HEK293T (cell line): ENCODE data around the gene ADAP1.

Experiments
- ARNT ChIP-seq: fragments of 450-650 bp; IDR thresholded peaks from 2 replicates; pipeline ENCODE4 v1.6.1; 2017; ENCODE audit warnings: mild to moderate bottlenecking
- FOXA1 ChIP-seq: fragments of 450-650 bp; IDR thresholded peaks from 2 replicates; pipeline ENCODE4 v1.6.1; 2016; ENCODE audit warnings: mild to moderate bottlenecking
- L3MBTL2 ChIP-seq: fragments of 450-650 bp; conservative IDR thresholded peaks from 2 replicates; pipeline ENCODE4 v1.6.1; 2016; ENCODE audit warnings: mild to moderate bottlenecking
- SP1 ChIP-seq: fragments of 450-650 bp; IDR thresholded peaks from 2 replicates; pipeline ENCODE4 v1.6.1; 2017
- TARDBP ChIP-seq: fragments of 450-650 bp; IDR thresholded peaks from 2 replicates; pipeline ENCODE4 v1.6.1; 2016
- ZNF384 ChIP-seq: fragments of 450-650 bp; IDR thresholded peaks from 2 replicates; pipeline ENCODE4 v1.6.1; 2016

GRCh38 chr7:860149-860548 lies 94.3 kb downstream of the ADAP1 start:
- no peak for TF ChIP-seq L3MBTL2
- TF ChIP-seq ARNT, result no peak
- no peak for TF ChIP-seq TARDBP
- TF ChIP-seq FOXA1, result no peak
- no peak for TF ChIP-seq SP1
- TF ChIP-seq ZNF384, result no peak
